ENCODE data around the gene MDC1. TPM values are rescaled to one million over a fixed set of nuclear protein-coding genes. Genes with fewer than 3 reads are reported as not detected.

MDC1 gene
- total and polyA plus RNA-seq, 2 of the 13 experiments (the other 11 are each of a cell fraction or from before 2014, with no cell fraction given) = 8.4 to 14.0 TPM

DNA sequence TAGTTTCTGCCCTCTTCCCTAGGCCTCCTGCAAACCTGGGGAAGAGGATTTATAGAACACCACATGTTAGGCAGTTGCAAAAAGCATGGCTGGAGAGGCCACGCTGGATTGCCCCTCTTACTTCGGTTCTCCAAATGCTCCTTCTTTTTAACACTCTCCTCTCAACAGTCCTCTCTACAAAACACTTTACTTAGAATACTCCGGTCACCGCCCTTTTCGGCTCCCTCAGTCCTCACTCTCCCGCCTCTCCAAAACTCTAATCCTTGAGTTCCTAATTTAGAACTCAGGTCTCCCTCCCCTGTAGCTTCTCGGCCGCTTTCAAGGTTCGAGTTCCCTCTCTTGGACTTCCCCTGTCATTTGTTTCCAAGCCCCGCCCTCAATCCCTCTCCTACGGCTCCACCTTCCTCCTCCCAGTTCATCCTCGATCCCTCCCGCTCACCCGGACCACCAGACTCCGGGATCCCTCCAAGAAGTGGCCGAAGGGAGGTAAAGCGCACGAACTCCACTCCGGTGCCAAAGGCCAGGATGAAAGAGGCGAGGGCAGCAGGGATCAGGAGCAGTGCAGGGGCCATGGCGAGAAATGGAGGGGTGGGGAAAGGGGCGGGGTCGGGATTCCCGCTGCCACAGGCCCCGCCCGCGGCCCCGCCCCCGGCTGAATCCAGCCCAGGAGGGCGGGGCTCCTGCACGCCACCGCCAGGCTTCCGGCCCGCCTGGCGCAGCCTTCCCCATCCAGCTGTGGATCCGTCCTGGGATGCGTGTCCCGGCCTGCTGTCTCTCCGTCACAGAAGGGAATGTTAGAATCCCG is 26.5 kb downstream of the MDC1 start, which contains the start of gene NRM (continued):
- TF ChIP-seq CBX2 (IDR thresholded peaks at IDR 0.05; ENCODE audit: low read depth, low read length) = no peak
- TF ChIP-seq CBX2 (CRISPR knock-in tag; IDR thresholded peaks at IDR 0.05; ENCODE audit: low read depth) = no peak
- peak; percentile 5; the same call in 1 of the 2 replicates for TF ChIP-seq FOXA3 (CRISPR knock-in tag; IDR thresholded peaks at IDR 0.05)
- TF ChIP-seq ZNF143 (CRISPR knock-in tag; IDR thresholded peaks at IDR 0.05) = peak; percentile 44; the same call in 1 of the 2 replicates
- TF ChIP-seq, protein P1, sequence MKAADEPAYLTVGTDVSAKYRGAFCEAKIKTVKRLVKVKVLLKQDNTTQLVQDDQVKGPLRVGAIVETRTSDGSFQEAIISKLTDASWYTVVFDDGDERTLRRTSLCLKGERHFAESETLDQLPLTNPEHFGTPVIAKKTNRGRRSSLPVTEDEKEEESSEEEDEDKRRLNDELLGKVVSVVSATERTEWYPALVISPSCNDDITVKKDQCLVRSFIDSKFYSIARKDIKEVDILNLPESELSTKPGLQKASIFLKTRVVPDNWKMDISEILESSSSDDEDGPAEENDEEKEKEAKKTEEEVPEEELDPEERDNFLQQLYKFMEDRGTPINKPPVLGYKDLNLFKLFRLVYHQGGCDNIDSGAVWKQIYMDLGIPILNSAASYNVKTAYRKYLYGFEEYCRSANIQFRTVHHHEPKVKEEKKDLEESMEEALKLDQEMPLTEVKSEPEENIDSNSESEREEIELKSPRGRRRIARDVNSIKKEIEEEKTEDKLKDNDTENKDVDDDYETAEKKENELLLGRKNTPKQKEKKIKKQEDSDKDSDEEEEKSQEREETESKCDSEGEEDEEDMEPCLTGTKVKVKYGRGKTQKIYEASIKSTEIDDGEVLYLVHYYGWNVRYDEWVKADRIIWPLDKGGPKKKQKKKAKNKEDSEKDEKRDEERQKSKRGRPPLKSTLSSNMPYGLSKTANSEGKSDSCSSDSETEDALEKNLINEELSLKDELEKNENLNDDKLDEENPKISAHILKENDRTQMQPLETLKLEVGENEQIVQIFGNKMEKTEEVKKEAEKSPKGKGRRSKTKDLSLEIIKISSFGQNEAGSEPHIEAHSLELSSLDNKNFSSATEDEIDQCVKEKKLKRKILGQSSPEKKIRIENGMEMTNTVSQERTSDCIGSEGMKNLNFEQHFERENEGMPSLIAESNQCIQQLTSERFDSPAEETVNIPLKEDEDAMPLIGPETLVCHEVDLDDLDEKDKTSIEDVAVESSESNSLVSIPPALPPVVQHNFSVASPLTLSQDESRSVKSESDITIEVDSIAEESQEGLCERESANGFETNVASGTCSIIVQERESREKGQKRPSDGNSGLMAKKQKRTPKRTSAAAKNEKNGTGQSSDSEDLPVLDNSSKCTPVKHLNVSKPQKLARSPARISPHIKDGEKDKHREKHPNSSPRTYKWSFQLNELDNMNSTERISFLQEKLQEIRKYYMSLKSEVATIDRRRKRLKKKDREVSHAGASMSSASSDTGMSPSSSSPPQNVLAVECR (CRISPR knock-in tag; IDR thresholded peaks at IDR 0.05; ENCODE audit: borderline replicate concordance) = peak; percentile 79
- peak; percentile 55; the same call in 1 of the 2 replicates for TF ChIP-seq DMAP1 (CRISPR knock-in tag; IDR thresholded peaks at IDR 0.05)
- TF ChIP-seq XRCC5 (optimal IDR thresholded peaks at IDR 0.05; ENCODE audit: low read length) = peak; percentile 59
- peak; percentile 55; the same call in 1 of the 2 replicates for TF ChIP-seq ZNF766 (CRISPR knock-in tag; IDR thresholded peaks at IDR 0.05; ENCODE audit: borderline replicate concordance)
- TF ChIP-seq, protein P2, sequence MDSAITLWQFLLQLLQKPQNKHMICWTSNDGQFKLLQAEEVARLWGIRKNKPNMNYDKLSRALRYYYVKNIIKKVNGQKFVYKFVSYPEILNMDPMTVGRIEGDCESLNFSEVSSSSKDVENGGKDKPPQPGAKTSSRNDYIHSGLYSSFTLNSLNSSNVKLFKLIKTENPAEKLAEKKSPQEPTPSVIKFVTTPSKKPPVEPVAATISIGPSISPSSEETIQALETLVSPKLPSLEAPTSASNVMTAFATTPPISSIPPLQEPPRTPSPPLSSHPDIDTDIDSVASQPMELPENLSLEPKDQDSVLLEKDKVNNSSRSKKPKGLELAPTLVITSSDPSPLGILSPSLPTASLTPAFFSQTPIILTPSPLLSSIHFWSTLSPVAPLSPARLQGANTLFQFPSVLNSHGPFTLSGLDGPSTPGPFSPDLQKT (CRISPR knock-in tag; IDR thresholded peaks at IDR 0.05; ENCODE audit: borderline replicate concordance) = no peak
- peak; percentile 64; the same call in 1 of the 2 replicates for TF ChIP-seq ZNF670 (CRISPR knock-in tag; IDR thresholded peaks at IDR 0.05; ENCODE audit: borderline replicate concordance)
- peak; percentile 95 for TF ChIP-seq SP4 (CRISPR knock-in tag; IDR thresholded peaks at IDR 0.05)
- TF ChIP-seq, protein P3, sequence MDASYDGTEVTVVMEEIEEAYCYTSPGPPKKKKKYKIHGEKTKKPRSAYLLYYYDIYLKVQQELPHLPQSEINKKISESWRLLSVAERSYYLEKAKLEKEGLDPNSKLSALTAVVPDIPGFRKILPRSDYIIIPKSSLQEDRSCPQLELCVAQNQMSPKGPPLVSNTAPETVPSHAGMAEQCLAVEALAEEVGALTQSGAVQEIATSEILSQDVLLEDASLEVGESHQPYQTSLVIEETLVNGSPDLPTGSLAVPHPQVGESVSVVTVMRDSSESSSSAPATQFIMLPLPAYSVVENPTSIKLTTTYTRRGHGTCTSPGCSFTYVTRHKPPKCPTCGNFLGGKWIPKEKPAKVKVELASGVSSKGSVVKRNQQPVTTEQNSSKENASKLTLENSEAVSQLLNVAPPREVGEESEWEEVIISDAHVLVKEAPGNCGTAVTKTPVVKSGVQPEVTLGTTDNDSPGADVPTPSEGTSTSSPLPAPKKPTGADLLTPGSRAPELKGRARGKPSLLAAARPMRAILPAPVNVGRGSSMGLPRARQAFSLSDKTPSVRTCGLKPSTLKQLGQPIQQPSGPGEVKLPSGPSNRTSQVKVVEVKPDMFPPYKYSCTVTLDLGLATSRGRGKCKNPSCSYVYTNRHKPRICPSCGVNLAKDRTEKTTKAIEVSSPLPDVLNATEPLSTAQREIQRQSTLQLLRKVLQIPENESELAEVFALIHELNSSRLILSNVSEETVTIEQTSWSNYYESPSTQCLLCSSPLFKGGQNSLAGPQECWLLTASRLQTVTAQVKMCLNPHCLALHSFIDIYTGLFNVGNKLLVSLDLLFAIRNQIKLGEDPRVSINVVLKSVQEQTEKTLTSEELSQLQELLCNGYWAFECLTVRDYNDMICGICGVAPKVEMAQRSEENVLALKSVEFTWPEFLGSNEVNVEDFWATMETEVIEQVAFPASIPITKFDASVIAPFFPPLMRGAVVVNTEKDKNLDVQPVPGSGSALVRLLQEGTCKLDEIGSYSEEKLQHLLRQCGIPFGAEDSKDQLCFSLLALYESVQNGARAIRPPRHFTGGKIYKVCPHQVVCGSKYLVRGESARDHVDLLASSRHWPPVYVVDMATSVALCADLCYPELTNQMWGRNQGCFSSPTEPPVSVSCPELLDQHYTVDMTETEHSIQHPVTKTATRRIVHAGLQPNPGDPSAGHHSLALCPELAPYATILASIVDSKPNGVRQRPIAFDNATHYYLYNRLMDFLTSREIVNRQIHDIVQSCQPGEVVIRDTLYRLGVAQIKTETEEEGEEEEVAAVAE (CRISPR knock-in tag; IDR thresholded peaks at IDR 0.05; ENCODE audit: borderline replicate concordance) = no peak
- no peak for TF ChIP-seq REPIN1 (CRISPR knock-in tag; IDR thresholded peaks at IDR 0.05; ENCODE audit: borderline replicate concordance, low read depth)
- no peak for TF ChIP-seq IKZF1 (IDR thresholded peaks at IDR 0.05)
- TF ChIP-seq HDAC1 (CRISPR knock-in tag; IDR thresholded peaks at IDR 0.05) = peak; percentile 73
- no peak for TF ChIP-seq NR1H2 (CRISPR knock-in tag; IDR thresholded peaks at IDR 0.05; ENCODE audit: borderline replicate concordance, low read depth)
- peak; percentile 66; the same call in 1 of the 2 replicates for TF ChIP-seq HOXA3 (CRISPR knock-in tag; IDR thresholded peaks at IDR 0.05)
- no peak for TF ChIP-seq AKAP8 (CRISPR knock-in tag; IDR thresholded peaks at IDR 0.05)
- no peak for TF ChIP-seq PHF21A (CRISPR knock-in tag; IDR thresholded peaks at IDR 0.05)
- TF ChIP-seq KAT7 (CRISPR knock-in tag; IDR thresholded peaks at IDR 0.05; ENCODE audit: borderline replicate concordance) = 0 out of 2 replicates have a peak, but pooled peaks have one; percentile 13
- TF ChIP-seq YEATS4 (CRISPR knock-in tag; IDR thresholded peaks at IDR 0.05; ENCODE audit: borderline replicate concordance) = peak; percentile 74; the same call in 1 of the 2 replicates

All from HepG2 (cell line).